Measurements from ENCODE around the gene ATG101.

The ATG101 gene

GRCh38 chr12:52043386-52044212 lies 26.2 kb upstream of the ATG101 start:
- H3K4me3 ChIP-seq (ENCODE audit: low read depth in 1 of 2, low read length in 2 of 2) = no peak overlapping the region
- H3K27ac ChIP-seq (ENCODE audit: low read depth, low read length) = peak overlapping the region; percentile 64
- no peaks in the 10 kb centered on the region for H3K27me3 ChIP-seq (ENCODE audit: control insufficient read depth in 1 of 2, insufficient read depth in 2 of 2, low read length in 2 of 2)
- H3K9ac ChIP-seq (ENCODE audit: low read length) = peak overlapping the region; percentile 82
- H3K9me3 ChIP-seq (ENCODE audit: low read length) = no peaks in the 10 kb centered on the region
- no peaks in the 10 kb centered on the region for H3K36me3 ChIP-seq (ENCODE audit: insufficient read depth, low read length)
- peaks cover 50% of the 10 kb centered on the region for H3K4me1 ChIP-seq (ENCODE audit: insufficient read depth, low read length)

- Histone ChIP-seq H3K9me3 (ENCODE audit: low read length) (no peaks in the 10 kb centered on the region), H3K9ac (ENCODE audit: low read length) (peak overlapping the region; percentile 82), H3K27me3 (ENCODE audit: control insufficient read depth in 1 of 2, insufficient read depth in 2 of 2, low read length in 2 of 2) (no peaks in the 10 kb centered on the region), H3K4me3 (ENCODE audit: low read depth in 1 of 2, low read length in 2 of 2) (no peak overlapping the region), H3K4me1 (ENCODE audit: insufficient read depth, low read length) (peaks cover 43% of the 10 kb centered on the region), H3K36me3 (ENCODE audit: insufficient read depth, low read length) (no peaks in the 10 kb centered on the region), H3K27ac (ENCODE audit: low read depth, low read length) (peak overlapping the region; percentile 63)
These were observed 25.3 kb upstream of the ATG101 start for GRCh38 chr12:52044292-52044983.

- Histone ChIP-seq H3K36me3 (ENCODE audit: insufficient read depth, low read length) (no peaks in the 10 kb centered on the region), H3K27ac (ENCODE audit: low read depth, low read length) (no peak overlapping the region), H3K9me3 (ENCODE audit: low read length) (no peaks in the 10 kb centered on the region), H3K4me1 (ENCODE audit: insufficient read depth, low read length) (peaks cover 53% of the 10 kb centered on the region), H3K4me3 (ENCODE audit: low read depth in 1 of 2, low read length in 2 of 2) (no peak overlapping the region), H3K27me3 (ENCODE audit: control insufficient read depth in 1 of 2, insufficient read depth in 2 of 2, low read length in 2 of 2) (no peaks in the 10 kb centered on the region), H3K9ac (ENCODE audit: low read length) (no peak overlapping the region)
These were observed 24.0 kb upstream of the ATG101 start for GRCh38 chr12:52045794-52046199.

GRCh38 chr12:52046859-52047258 lies 22.9 kb upstream of the ATG101 start:
- Histone ChIP-seq H3K9me3 (ENCODE audit: low read length) (no peaks in the 10 kb centered on the region), H3K9ac (ENCODE audit: low read length) (no peak overlapping the region), H3K27me3 (ENCODE audit: control insufficient read depth in 1 of 2, insufficient read depth in 2 of 2, low read length in 2 of 2) (no peaks in the 10 kb centered on the region), H3K4me3 (ENCODE audit: low read depth in 1 of 2, low read length in 2 of 2) (no peak overlapping the region), H3K4me1 (ENCODE audit: insufficient read depth, low read length) (peaks cover 53% of the 10 kb centered on the region), H3K36me3 (ENCODE audit: insufficient read depth, low read length) (no peaks in the 10 kb centered on the region), H3K27ac (ENCODE audit: low read depth, low read length) (no peak overlapping the region)

GRCh38 chr12:52049286-52049685 lies 20.5 kb upstream of the ATG101 start:
- Histone ChIP-seq H3K27ac (ENCODE audit: low read depth, low read length) (no peak overlapping the region), H3K4me3 (ENCODE audit: low read depth in 1 of 2, low read length in 2 of 2) (no peak overlapping the region), H3K9ac (ENCODE audit: low read length) (no peak overlapping the region), H3K36me3 (ENCODE audit: insufficient read depth, low read length) (peaks cover 19% of the 10 kb centered on the region), H3K9me3 (ENCODE audit: low read length) (no peaks in the 10 kb centered on the region), H3K27me3 (ENCODE audit: control insufficient read depth in 1 of 2, insufficient read depth in 2 of 2, low read length in 2 of 2) (no peaks in the 10 kb centered on the region), H3K4me1 (ENCODE audit: insufficient read depth, low read length) (peaks cover 50% of the 10 kb centered on the region)

GRCh38 chr12:52049688-52050087 lies 20.1 kb upstream of the ATG101 start:
- Histone ChIP-seq H3K27ac (ENCODE audit: low read depth, low read length) (no peak overlapping the region), H3K4me1 (ENCODE audit: insufficient read depth, low read length) (peaks cover 47% of the 10 kb centered on the region), H3K9me3 (ENCODE audit: low read length) (no peaks in the 10 kb centered on the region), H3K27me3 (ENCODE audit: control insufficient read depth in 1 of 2, insufficient read depth in 2 of 2, low read length in 2 of 2) (no peaks in the 10 kb centered on the region), H3K36me3 (ENCODE audit: insufficient read depth, low read length) (peaks cover 23% of the 10 kb centered on the region), H3K4me3 (ENCODE audit: low read depth in 1 of 2, low read length in 2 of 2) (no peak overlapping the region), H3K9ac (ENCODE audit: low read length) (no peak overlapping the region)

- Histone ChIP-seq H3K9ac (ENCODE audit: low read length) (peak overlapping the region; percentile 91), H3K27ac (ENCODE audit: low read depth, low read length) (peak overlapping the region; percentile 93), H3K4me3 (ENCODE audit: low read depth in 1 of 2, low read length in 2 of 2) (peak overlapping the region; percentile 72 to 74), H3K4me1 (ENCODE audit: insufficient read depth, low read length) (peaks cover 47% of the 10 kb centered on the region), H3K9me3 (ENCODE audit: low read length) (no peaks in the 10 kb centered on the region), H3K36me3 (ENCODE audit: insufficient read depth, low read length) (peaks cover 29% of the 10 kb centered on the region), H3K27me3 (ENCODE audit: control insufficient read depth in 1 of 2, insufficient read depth in 2 of 2, low read length in 2 of 2) (no peaks in the 10 kb centered on the region)
These were observed 19.5 kb upstream of the ATG101 start for GRCh38 chr12:52050116-52050757.

- peak within 1 kb of the TSS; percentile 79 to 92 for H3K4me3 ChIP-seq (ENCODE audit: low read depth in 1 of 2, low read length in 2 of 2)
- H3K4me1 ChIP-seq (ENCODE audit: insufficient read depth, low read length) = peaks cover 42% of the 10 kb centered on the region
- no peaks in the 10 kb centered on the region for H3K27me3 ChIP-seq (ENCODE audit: control insufficient read depth in 1 of 2, insufficient read depth in 2 of 2, low read length in 2 of 2)
- H3K9ac ChIP-seq (ENCODE audit: low read length) = peak within 1 kb of the TSS; percentile 99
- H3K27ac ChIP-seq (ENCODE audit: low read depth, low read length) = peak within 1 kb of the TSS; percentile 93
- no peaks in the 10 kb centered on the region for H3K9me3 ChIP-seq (ENCODE audit: low read length)
- H3K36me3 ChIP-seq (ENCODE audit: insufficient read depth, low read length) = peaks cover 36% of the 10 kb centered on the region
These were observed 18.8 kb upstream of the ATG101 start, which contains the start of gene NR4A1 for GRCh38 chr12:52050758-52051541. Gene NR4A1 (plus strand): TSS chr12:52051442. CDS start chr12:52054329, 2,887 bp downstream.

GRCh38 chr12:52052468-52053186 lies 17.2 kb upstream of the ATG101 start:
- Histone ChIP-seq H3K27me3 (ENCODE audit: control insufficient read depth in 1 of 2, insufficient read depth in 2 of 2, low read length in 2 of 2) (no peaks in the 10 kb centered on the region), H3K4me3 (ENCODE audit: low read depth in 1 of 2, low read length in 2 of 2) (peak overlapping the region; percentile 79 to 92), H3K36me3 (ENCODE audit: insufficient read depth, low read length) (peaks cover 53% of the 10 kb centered on the region), H3K9me3 (ENCODE audit: low read length) (no peaks in the 10 kb centered on the region), H3K4me1 (ENCODE audit: insufficient read depth, low read length) (peaks cover 35% of the 10 kb centered on the region), H3K9ac (ENCODE audit: low read length) (peak overlapping the region; percentile 99), H3K27ac (ENCODE audit: low read depth, low read length) (peak overlapping the region; percentile 89)

GRCh38 chr12:52053536-52054209 lies 16.1 kb upstream of the ATG101 start:
- Histone ChIP-seq H3K36me3 (ENCODE audit: insufficient read depth, low read length) (peaks cover 60% of the 10 kb centered on the region), H3K9me3 (ENCODE audit: low read length) (no peaks in the 10 kb centered on the region), H3K9ac (ENCODE audit: low read length) (peak overlapping the region; percentile 99), H3K27me3 (ENCODE audit: control insufficient read depth in 1 of 2, insufficient read depth in 2 of 2, low read length in 2 of 2) (no peaks in the 10 kb centered on the region), H3K4me3 (ENCODE audit: low read depth in 1 of 2, low read length in 2 of 2) (peak overlapping the region; percentile 79 to 92), H3K4me1 (ENCODE audit: insufficient read depth, low read length) (peaks cover 35% of the 10 kb centered on the region), H3K27ac (ENCODE audit: low read depth, low read length) (peak overlapping the region; percentile 5)
